Renal cortical epithelial cell (primary cell): Measurements from ENCODE around the gene IRF2BPL. TPM values are rescaled to one million over a fixed set of nuclear protein-coding genes. Genes with fewer than 3 reads are reported as not detected.
"Not testable (repeated sequence)": the region's sequence is repeated elsewhere in the genome, so short reads cannot be mapped to it uniquely, and the experiment has no call there.

ENCODE experiments used
- DNase-seq: peaks from one replicate; pipeline ENCODE4 v3.0.0-alpha.2; 2011; ENCODE audit warnings: low read depth
- total RNA-seq: library from RNA; depleted of rRNA; stranded (reverse); fragments of >200 nt; gene quantifications from 2 replicates; pipeline ENCODE4 v1.2.3, GENCODE V29; 2014

IRF2BPL gene
- total RNA-seq, 1 donor from 2014 or later: 63.9 TPM

GRCh38 chr14:77033622-77034589, 5.4 kb upstream of the IRF2BPL start:
- DNase-seq: peak; percentile 80

- DNase-seq: peak; percentile 98
These were observed 4.5 kb upstream of the IRF2BPL start for GRCh38 chr14:77032844-77033621.

DNA sequence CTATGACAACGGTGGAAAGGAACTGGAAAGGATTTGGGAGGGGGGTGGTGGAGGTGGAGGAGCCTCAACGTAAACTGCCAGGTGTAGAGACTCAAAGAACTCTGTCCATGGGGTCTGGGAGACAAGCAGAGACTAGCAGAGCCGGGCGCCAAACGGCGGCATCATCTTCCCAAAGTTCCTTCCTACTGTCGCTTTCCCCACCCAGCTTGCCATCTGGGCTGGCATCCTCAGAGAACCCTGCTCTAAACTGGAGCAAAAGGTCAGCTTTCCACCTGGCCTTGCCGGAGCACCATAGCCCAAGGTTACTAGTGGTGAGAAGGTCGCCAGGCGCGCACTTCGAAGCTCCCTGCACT, 4.0 kb upstream of the IRF2BPL start:
- DNase-seq: no peak

- no peak for DNase-seq
These were observed 3.4 kb upstream of the IRF2BPL start for GRCh38 chr14:77031759-77032490.

GRCh38 chr14:77027538-77028383, 747 bp downstream of the IRF2BPL start:
- DNase-seq: no peak

DNA sequence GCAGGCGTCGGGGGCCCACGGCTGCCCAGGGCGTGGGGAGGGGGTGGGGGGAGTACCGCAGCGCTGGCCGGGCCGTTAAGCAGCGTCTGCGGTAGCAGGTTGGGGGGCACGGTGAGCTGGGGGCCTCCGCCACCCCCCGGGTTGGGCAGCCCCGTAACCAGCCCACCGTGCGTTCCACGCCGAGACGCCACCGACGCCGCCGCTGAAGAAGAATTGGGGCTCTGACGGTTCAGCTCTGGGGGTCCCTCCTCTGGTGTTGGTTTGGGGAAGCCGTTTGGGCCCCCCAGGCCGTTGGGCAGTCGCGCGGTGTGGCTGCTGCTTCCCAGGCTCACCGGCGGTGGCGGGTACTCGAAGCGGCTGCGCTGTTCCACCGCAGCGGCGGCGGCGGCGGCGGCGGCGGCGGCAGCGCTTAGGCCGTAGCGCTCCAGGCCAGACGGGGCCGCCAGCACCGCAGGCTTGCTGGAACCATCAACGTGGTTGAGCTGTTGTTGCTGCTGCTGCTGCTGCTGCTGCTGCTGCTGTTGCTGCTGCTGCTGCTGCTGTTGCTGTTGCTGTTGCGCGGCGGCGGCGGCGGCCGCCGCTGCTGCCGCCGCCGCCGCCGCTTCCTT, 1.5 kb downstream of the IRF2BPL start:
- no peak for DNase-seq

DNA sequence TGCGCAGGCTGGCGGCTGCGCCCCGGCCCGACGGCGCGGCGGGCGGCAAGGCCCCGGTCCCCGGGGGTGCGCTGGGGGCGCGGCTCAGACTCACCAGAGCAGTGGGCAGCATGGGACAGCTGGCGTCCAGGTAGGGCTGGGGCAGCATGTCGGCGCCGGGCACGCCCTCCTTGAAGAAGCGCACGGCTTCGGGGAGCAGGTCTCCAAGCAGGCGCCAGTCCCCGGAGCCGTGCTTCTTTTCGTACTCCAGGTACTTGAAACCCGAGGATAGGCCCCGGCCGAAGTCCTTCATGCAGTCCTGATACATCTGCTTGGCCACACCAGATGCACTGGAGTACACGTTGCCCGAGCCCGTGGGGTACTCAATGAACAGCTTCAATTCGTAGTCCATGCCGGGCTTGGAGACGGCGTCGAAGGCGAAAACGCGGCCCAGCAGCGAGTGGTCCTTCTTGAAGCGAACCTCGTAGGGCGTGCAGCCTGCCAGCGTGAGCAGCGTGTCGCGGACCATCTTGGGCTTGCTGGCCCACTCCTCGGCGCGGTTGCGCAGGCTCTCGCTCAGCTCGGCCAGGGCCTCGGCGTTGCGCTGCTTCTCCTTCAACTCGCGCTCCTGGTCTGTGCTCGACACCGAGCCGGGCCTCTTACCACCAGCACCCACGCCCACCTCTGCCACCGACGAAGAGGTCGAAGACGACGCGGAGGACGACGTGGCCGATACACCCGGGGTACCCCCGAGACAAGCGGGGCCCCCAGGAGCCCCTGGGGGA, 2.2 kb downstream of the IRF2BPL start:
- no peak for DNase-seq

GRCh38 chr14:77025744-77026165, 2.8 kb downstream of the IRF2BPL start:
- no peak for DNase-seq

DNA sequence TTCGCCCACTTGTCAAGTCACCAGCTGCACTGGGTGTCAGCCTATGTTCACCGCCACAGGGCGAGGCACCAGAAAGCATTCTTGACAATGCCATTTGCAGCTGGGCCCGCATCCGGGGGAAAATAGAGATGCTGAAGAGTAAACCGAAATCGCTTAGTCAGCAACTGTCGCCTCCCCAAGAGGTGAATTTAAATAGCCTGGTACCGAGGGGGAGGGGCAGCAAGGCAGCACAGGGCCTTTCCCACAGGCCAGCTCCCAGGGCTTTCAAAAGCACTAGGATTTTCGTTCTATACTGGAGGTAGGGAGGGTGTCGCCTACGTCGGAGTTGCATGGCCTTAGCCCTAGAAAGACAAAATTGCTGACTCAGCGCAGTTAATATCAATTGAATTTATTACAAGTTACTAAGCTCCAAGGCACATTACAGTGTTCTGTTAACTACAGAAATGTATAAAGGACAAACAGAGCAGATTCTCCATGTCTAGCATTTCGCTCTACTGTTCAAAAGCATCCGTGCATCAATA, 4.3 kb downstream of the IRF2BPL start:
- no peak for DNase-seq

- DNase-seq: peak; percentile 76
These were observed 5.2 kb downstream of the IRF2BPL start for GRCh38 chr14:77023001-77023996.

- no peak for DNase-seq
These were observed 6.2 kb downstream of the IRF2BPL start for GRCh38 chr14:77022236-77022852.

DNA sequence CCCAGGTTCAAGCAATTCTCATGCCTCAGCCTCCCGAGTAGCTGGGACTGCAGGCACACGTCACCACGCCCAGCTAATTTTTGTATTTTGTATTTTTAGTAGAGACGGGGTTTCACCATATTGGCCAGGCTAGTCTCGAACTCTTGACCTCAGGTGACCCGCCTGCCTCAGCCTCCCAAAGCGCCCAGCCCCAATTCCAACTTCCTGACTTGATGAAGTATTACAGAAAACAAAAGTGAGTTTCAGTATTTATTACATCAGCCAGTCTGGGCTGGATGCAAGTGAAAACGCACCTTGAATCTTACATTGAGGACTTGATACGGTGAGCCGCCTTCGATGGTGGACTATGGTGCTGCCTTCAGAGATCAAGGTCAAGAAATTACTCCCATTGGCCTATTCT, 7.1 kb downstream of the IRF2BPL start:
- DNase-seq: not testable (repeated sequence)

DNA sequence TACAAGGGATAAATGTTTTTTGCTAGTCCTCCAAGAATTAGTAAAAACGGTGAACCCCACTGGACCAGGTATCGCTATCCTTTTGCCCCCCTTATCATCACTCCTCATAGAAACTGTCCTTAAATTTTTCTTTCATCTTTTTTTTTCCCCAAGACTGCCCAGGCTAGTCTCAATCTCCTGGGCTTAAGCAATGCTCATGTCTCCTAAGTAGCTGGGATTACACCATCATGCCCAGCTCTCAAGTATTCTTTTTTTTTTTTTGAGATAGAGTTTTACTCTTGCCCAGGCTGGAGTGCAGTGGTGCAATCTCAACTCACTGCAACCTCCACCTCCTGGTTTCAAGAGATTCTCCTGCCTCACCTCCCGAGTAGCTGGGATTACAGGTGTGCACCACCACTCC, 9.7 kb downstream of the IRF2BPL start:
- no peak for DNase-seq

GRCh38 chr14:77017666-77018065, 10.8 kb downstream of the IRF2BPL start:
- DNase-seq: no peak

DNA sequence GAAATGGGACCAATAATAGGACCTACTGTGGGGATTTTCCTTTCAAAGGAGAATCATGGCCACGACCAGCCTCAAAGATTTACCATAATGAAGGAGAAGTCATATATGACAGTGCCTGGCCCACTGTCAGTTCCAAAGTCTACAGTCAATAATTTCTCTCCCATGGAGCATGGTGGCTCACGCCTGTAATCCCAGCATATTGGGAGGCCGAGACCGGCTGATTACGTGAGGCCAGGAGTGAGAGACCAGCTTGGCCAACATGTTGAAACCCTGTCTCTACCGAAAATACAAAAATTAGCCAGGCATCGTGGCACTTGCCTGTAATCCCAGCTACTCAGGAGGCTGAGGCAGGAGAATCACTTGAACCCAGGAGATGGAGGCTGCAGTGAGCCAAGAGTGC, 13.8 kb downstream of the IRF2BPL start:
- DNase-seq: no peak

DNA sequence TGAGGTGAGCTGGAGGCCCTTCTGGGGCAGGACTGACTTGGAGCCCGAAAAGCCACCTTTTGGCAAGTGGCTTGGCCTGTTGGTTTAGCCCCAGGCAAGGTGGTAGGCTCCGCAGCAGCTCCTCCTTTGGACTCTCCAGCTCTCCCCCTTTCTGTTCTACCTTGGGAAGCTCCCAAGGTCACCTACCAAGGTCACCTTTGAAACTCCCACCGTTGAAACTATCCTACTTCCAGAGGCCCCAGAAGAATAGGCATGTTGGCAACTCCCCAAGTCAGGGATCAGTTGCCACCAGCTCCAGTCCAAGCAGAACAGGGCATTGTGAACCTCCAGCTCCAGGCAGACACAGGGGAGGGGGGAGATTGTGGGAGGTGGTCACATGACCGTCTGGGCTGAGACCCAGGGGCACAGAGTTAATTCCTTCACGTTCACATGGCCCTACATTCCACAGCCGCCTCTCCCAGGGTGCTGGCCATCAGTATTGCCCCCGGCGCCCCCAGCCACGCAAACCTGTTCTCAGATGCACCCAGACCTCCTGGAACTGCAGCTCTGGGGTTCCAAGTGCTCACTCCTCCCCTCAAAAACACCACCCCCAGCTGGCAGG, 14.4 kb downstream of the IRF2BPL start:
- peak; percentile 91 for DNase-seq

- DNase-seq: no peak
These were observed 16.2 kb downstream of the IRF2BPL start for GRCh38 chr14:77012193-77012765.
